ENCODE results near the gene LRRC2. TPM values are rescaled to one million over a fixed set of nuclear protein-coding genes. Genes with fewer than 3 reads are reported as not detected.

The LRRC2 gene
- total and polyA plus RNA-seq, 8 donors: 1.0 to 4.6 (median 1.8) TPM; not detected in 1

DNA sequence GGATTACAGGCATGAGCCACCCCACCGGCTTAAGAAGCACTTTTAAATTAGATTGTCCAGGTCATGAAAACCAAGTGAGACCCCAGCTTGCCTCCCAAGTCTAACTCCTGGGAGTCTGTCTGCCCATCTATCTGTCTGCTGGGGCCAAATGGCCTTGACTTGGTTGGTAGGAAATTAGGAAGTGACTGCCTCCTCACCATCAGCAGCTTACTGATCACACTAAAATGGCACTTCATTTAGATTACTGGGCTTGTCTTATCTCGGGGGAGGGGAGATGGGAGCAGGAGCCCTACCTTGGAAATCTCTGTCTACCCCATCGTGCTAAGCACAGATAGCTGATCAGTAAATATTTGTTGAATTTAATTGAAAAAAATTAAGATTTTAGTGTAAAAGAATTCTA, 5.6 kb upstream of the LRRC2 start:
- no peaks in the 10 kb centered on the region for H3K9me3 ChIP-seq
- 57 to 67% (median 64%) methylated on average over 3 of the region's 3 CpGs for WGBS, 5 donors
- TF ChIP-seq POLR2A (IDR thresholded peaks at IDR 0.05) (no peak), POLR2AphosphoS5 (IDR thresholded peaks at IDR 0.05) (no peak), EP300 (IDR thresholded peaks at IDR 0.05) (no peak)
- TF ChIP-seq, protein P1, sequence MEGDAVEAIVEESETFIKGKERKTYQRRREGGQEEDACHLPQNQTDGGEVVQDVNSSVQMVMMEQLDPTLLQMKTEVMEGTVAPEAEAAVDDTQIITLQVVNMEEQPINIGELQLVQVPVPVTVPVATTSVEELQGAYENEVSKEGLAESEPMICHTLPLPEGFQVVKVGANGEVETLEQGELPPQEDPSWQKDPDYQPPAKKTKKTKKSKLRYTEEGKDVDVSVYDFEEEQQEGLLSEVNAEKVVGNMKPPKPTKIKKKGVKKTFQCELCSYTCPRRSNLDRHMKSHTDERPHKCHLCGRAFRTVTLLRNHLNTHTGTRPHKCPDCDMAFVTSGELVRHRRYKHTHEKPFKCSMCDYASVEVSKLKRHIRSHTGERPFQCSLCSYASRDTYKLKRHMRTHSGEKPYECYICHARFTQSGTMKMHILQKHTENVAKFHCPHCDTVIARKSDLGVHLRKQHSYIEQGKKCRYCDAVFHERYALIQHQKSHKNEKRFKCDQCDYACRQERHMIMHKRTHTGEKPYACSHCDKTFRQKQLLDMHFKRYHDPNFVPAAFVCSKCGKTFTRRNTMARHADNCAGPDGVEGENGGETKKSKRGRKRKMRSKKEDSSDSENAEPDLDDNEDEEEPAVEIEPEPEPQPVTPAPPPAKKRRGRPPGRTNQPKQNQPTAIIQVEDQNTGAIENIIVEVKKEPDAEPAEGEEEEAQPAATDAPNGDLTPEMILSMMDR (IDR thresholded peaks at IDR 0.05): no peak
- no peak for DNase-seq
- intact Hi-C loops (cut with DNase I; ENCODE audit: low total_unique reads): no loop called here
- H3K27ac ChIP-seq: no peak overlapping the region
- no peaks in the 10 kb centered on the region for H3K36me3 ChIP-seq
- H3K27me3 ChIP-seq: peaks cover 0 to 18% (median 0%) of the 10 kb centered on the region in 3 donors
- no peak overlapping the region for H3K4me3 ChIP-seq
- H3K4me1 ChIP-seq: peaks cover 4 to 24% (median 14%) of the 10 kb centered on the region in 4 donors

DNA sequence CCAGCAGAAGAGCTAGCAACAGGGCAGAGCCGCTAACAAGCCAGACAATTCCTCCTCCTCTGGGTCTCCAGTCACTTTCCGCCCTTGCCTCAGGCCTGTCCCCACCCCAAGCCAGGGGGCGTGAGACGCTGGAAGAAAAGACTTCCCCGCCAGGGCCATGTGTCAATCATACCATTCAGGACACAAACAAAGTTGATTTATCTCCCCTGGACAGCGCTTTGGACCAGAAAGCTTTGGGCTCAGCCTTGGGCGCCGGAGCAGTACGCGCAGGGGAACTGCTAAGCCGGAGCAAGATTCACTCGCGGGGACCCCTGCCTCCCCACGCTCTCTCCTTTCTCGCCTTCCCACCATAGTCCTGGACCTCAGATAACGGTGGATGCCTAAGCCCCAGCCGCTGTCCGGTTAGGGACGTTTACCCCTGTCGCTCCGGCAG, 479 bp downstream of the LRRC2 start:
- peak in 1 of 2 donors; percentile 50 for DNase-seq
- H3K9me3 ChIP-seq: peaks cover 0 to 6% (median 5%) of the 10 kb centered on the region in 4 donors
- peaks cover 0 to 24% (median 18%) of the 10 kb centered on the region in 4 donors for H3K4me1 ChIP-seq
- intact Hi-C loops (cut with DNase I; ENCODE audit: low total_unique reads): no loop called here
- peaks cover 0 to 18% (median 5%) of the 10 kb centered on the region in 3 donors for H3K27me3 ChIP-seq
- peak overlapping the region; percentile 55 to 75 (median 62) for H3K4me3 ChIP-seq
- TF ChIP-seq, protein P1 (IDR thresholded peaks at IDR 0.05): no peak
- TF ChIP-seq POLR2A (IDR thresholded peaks at IDR 0.05) (no peak), POLR2AphosphoS5 (IDR thresholded peaks at IDR 0.05) (no peak), EP300 (IDR thresholded peaks at IDR 0.05) (no peak)
- WGBS, 5 donors: 6 to 17% (median 11%) methylated on average over 15 to 21 of the region's 21 CpGs
- H3K27ac ChIP-seq: peak overlapping the region; percentile 39 to 79 (median 56)
- no peaks in the 10 kb centered on the region for H3K36me3 ChIP-seq

DNA sequence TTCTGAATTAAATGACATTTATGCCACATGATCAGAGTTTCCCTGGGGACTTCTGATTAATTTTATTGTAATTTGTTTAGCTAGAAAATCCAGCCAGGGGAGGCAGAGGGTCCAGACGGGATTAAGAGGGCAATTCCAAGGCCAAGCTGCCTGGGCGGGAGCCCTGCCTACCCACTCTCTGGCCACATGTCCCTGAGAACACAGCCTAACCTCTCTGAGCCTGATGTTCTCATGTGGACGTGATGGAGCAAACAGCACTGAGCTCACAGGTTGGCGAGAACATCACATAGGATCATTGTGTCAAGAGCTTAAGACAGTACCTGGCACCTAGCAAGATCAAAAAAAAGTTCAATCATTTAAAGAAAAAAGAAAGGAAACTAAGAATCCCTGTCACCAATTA, 1.0 kb downstream of the LRRC2 start:
- H3K4me1 ChIP-seq: peaks cover 0 to 24% (median 18%) of the 10 kb centered on the region in 4 donors
- intact Hi-C loops (cut with DNase I; ENCODE audit: low total_unique reads): no loop called here
- TF ChIP-seq EP300 (IDR thresholded peaks at IDR 0.05): no peak
- TF ChIP-seq, protein P1 (IDR thresholded peaks at IDR 0.05): no peak
- H3K9me3 ChIP-seq: peaks cover 0 to 6% (median 5%) of the 10 kb centered on the region in 4 donors
- peak overlapping the region in 2 of 5 donors; percentile 56 to 79 for H3K27ac ChIP-seq
- no peak for DNase-seq
- no peaks in the 10 kb centered on the region for H3K36me3 ChIP-seq
- WGBS, 5 donors: 71 to 83% (median 81%) methylated on average over 4 of the region's 4 CpGs
- peak overlapping the region in 3 of 4 donors; percentile 55 to 75 (median 63) for H3K4me3 ChIP-seq
- peaks cover 0 to 18% (median 5%) of the 10 kb centered on the region in 3 donors for H3K27me3 ChIP-seq

DNA sequence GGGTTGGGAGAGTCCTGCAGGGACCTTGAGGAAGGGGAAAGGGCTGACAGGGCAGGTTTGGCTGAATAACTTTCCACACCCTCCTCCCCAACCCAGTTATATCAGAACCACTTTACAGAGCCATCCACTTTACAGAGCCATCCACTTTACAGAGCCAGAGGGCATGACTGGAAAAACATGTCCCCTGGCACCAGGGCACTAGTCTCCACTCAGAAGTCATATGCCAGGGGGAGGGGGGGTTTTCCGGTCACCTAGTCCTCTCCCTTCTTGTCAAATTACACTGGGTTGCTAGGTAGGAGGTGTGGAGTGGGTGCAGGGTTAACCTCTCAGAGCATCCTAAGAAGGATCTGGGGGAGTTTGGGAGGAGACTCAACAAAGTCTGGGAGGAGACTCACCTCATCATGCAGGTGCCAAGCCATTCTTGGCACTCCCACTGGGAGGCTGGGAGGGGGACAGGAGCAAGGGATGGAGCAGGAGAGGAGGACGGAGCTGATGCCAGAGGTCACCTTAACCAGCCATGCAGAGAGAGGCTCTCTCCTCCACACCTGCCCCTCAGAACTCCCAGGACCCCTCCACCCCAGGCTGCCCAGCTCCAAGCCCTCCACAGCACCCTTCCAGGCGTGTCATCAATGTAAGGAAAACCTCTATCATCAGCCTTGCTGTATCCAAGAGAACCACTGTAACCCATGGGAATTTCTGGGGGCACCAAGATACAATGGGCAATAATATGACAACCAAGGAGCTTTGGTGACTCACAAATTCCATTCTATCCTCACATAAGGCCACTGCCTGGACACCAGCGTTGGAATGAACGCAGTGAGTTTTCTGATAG, 1.7 kb downstream of the LRRC2 start:
- TF ChIP-seq POLR2AphosphoS5 (IDR thresholded peaks at IDR 0.05): no peak
- Histone ChIP-seq H3K36me3 (no peaks in the 10 kb centered on the region), H3K27ac (peak overlapping the region in 2 of 5 donors; percentile 56 to 79), H3K9me3 (peaks cover 0 to 6% (median 5%) of the 10 kb centered on the region in 4 donors), H3K27me3 (peaks cover 0 to 18% (median 5%) of the 10 kb centered on the region in 3 donors), H3K4me3 (no peak overlapping the region), H3K4me1 (peaks cover 0 to 26% (median 19%) of the 10 kb centered on the region in 4 donors)
- intact Hi-C loops (cut with DNase I; ENCODE audit: low total_unique reads): no loop called here
- DNase-seq: no peak
- 80 to 94% (median 87%) methylated on average over 5 of the region's 5 CpGs for WGBS, 5 donors
